ENCODE results near the gene SLC26A8.
"Not testable (repeated sequence)": the region's sequence is repeated elsewhere in the genome, so short reads cannot be mapped to it uniquely, and the experiment has no call there.

The SLC26A8 gene

GRCh38 chr6:35984701-35985100, 39.7 kb downstream of the SLC26A8 start:
- DNase-seq = no peak

GRCh38 chr6:35980991-35981645, 43.3 kb downstream of the SLC26A8 start:
- DNase-seq = no peak

- DNase-seq = not testable (repeated sequence)
Observed at GRCh38 chr6:35980126-35980525, 44.3 kb downstream of the SLC26A8 start.

GRCh38 chr6:35977308-35977707, 47.1 kb downstream of the SLC26A8 start:
- no peak for DNase-seq

- DNase-seq = no peak
Observed at GRCh38 chr6:35973670-35974222, 50.7 kb downstream of the SLC26A8 start.

- no peak for DNase-seq
Observed at GRCh38 chr6:35972471-35973367, 51.7 kb downstream of the SLC26A8 start.

GRCh38 chr6:35970181-35970580, 54.3 kb downstream of the SLC26A8 start:
- DNase-seq = no peak

GRCh38 chr6:35969646-35970045, 54.8 kb downstream of the SLC26A8 start:
- no peak for DNase-seq

- no peak for DNase-seq
Observed at GRCh38 chr6:35968821-35969220, 55.6 kb downstream of the SLC26A8 start.

- DNase-seq = no peak
Observed at GRCh38 chr6:35967076-35967774, 57.2 kb downstream of the SLC26A8 start.

GRCh38 chr6:35962779-35963560, 61.5 kb downstream of the SLC26A8 start:
- no peak for DNase-seq

GRCh38 chr6:35960187-35960586, 64.3 kb downstream of the SLC26A8 start:
- DNase-seq = no peak

GRCh38 chr6:35955970-35956369, 68.5 kb downstream of the SLC26A8 start:
- DNase-seq = no peak

GRCh38 chr6:35955521-35955920, 68.9 kb downstream of the SLC26A8 start:
- no peak for DNase-seq

GRCh38 chr6:35955071-35955470, 69.4 kb downstream of the SLC26A8 start:
- no peak for DNase-seq

GRCh38 chr6:35954333-35954732, 70.1 kb downstream of the SLC26A8 start:
- no peak for DNase-seq

- no peak for DNase-seq
Observed at GRCh38 chr6:35948725-35949124, 75.7 kb downstream of the SLC26A8 start.

- no peak for DNase-seq
Observed at GRCh38 chr6:35945650-35946025, 78.8 kb downstream of the SLC26A8 start.

GRCh38 chr6:35943390-35943789, 81.1 kb downstream of the SLC26A8 start:
- no peak for DNase-seq

GRCh38 chr6:35942355-35942754, 82.1 kb downstream of the SLC26A8 start:
- no peak for DNase-seq

- DNase-seq = not testable (repeated sequence)
Observed at GRCh38 chr6:35941170-35941569, 83.3 kb downstream of the SLC26A8 start.

- not testable (repeated sequence) for DNase-seq
Observed at GRCh38 chr6:35940014-35940413, 84.4 kb downstream of the SLC26A8 start.
